ENCODE results near the gene SORCS1. TPM values are rescaled to one million over a fixed set of nuclear protein-coding genes. Genes with fewer than 3 reads are reported as not detected.

SORCS1 gene
- total RNA-seq, 2 donors from 2014 or later, result 0.23 to 14.4 TPM

GRCh38 chr10:106874604-106874889, 290.0 kb downstream of the SORCS1 start:
- intact Hi-C loops (cut with DNase I), result no loop called here
- H3K36me3 ChIP-seq, result no peaks in the 10 kb centered on the region
- TF ChIP-seq POLR2A (IDR thresholded peaks at IDR 0.05), result no peak
- no peak for TF ChIP-seq POLR2AphosphoS5 (IDR thresholded peaks at IDR 0.05)
- TF ChIP-seq, protein P1, sequence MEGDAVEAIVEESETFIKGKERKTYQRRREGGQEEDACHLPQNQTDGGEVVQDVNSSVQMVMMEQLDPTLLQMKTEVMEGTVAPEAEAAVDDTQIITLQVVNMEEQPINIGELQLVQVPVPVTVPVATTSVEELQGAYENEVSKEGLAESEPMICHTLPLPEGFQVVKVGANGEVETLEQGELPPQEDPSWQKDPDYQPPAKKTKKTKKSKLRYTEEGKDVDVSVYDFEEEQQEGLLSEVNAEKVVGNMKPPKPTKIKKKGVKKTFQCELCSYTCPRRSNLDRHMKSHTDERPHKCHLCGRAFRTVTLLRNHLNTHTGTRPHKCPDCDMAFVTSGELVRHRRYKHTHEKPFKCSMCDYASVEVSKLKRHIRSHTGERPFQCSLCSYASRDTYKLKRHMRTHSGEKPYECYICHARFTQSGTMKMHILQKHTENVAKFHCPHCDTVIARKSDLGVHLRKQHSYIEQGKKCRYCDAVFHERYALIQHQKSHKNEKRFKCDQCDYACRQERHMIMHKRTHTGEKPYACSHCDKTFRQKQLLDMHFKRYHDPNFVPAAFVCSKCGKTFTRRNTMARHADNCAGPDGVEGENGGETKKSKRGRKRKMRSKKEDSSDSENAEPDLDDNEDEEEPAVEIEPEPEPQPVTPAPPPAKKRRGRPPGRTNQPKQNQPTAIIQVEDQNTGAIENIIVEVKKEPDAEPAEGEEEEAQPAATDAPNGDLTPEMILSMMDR (IDR thresholded peaks at IDR 0.05), result no peak
- H3K9me3 ChIP-seq, result no peaks in the 10 kb centered on the region
- WGBS, result 90% methylated on average over 2 of the region's 2 CpGs
- no peaks in the 10 kb centered on the region for H3K4me1 ChIP-seq (replicated peaks)
- H3K27me3 ChIP-seq (replicated peaks; ENCODE audit: insufficient read depth), result no peaks in the 10 kb centered on the region
- no peak for DNase-seq (ENCODE audit: low spot score)
- no peak overlapping the region for H3K4me3 ChIP-seq
- H3K27ac ChIP-seq, result no peak overlapping the region

DNA sequence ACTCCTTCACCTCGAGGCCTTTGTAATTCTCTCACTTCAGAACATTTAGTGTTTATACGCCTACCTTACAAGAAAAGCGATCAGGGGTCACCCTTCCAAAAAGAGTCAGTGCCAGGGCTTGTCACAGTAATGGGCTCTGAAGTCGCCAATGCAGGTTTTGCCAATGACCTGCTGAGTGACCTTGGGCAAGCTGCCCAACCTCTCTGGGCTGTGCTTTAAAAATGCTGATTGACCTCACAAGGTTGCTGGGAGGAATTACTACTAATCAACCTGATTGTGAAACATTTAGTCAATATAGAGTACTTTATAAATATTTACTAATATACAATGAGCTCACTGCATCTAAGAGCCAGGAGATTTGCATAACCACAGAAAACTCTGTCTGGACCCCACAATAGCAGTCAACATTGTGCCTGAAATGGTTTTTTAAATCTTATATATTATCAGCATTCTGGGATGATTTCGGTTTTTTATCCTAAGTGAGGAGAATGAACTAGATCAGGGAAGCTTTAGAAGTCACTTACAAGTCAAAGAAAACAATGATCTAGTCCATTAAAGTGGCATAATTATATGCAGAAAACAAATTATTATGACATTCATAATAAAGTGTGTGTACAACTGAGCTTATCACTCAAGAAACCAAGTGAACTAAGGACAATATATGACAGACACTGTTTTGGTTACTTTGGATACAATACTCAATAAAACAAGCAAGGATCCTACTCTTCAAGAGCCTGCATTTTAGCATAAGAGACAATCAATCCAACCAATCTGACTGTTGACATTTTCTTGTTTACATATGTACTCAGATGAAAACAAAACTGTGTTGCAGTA, 290.5 kb downstream of the SORCS1 start:
- H3K4me3 ChIP-seq, result no peak overlapping the region
- H3K36me3 ChIP-seq, result no peaks in the 10 kb centered on the region
- H3K27ac ChIP-seq, result no peak overlapping the region
- H3K9me3 ChIP-seq, result no peaks in the 10 kb centered on the region
- no peaks in the 10 kb centered on the region for H3K4me1 ChIP-seq (replicated peaks)
- DNase-seq (ENCODE audit: low spot score), result no peak
- H3K27me3 ChIP-seq (replicated peaks; ENCODE audit: insufficient read depth), result no peaks in the 10 kb centered on the region
- no peak for TF ChIP-seq POLR2A (IDR thresholded peaks at IDR 0.05)
- TF ChIP-seq POLR2AphosphoS5 (IDR thresholded peaks at IDR 0.05), result no peak
- TF ChIP-seq, protein P1 (IDR thresholded peaks at IDR 0.05), result no peak
- WGBS, result 89% methylated on average over 5 of the region's 5 CpGs
- intact Hi-C loops (cut with DNase I), result no loop called here

DNA sequence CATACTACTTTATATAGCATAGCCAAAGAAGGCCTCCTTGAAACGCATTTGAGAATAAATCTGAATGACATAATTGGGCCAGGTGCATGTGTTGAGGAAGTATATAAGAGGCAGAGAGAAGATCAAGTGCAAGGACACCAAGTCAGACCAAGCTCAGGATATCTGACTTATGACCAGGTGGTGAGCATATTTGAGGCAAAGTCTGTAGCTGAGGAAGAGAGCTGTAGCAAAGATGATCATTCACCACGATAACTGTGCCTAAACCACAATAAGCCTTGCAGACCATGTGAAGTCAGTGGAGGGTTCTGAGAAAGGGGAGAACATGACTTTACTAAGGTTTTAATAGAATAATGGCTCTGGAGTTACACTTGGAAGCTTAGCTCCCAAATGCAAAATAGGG, 292.3 kb downstream of the SORCS1 start:
- Histone ChIP-seq H3K4me1 (replicated peaks) (no peaks in the 10 kb centered on the region), H3K27me3 (replicated peaks; ENCODE audit: insufficient read depth) (no peaks in the 10 kb centered on the region), H3K4me3 (no peak overlapping the region), H3K36me3 (no peaks in the 10 kb centered on the region), H3K27ac (no peak overlapping the region), H3K9me3 (no peaks in the 10 kb centered on the region)
- TF ChIP-seq POLR2A (IDR thresholded peaks at IDR 0.05), result no peak
- TF ChIP-seq POLR2AphosphoS5 (IDR thresholded peaks at IDR 0.05), result no peak
- TF ChIP-seq, protein P1 (IDR thresholded peaks at IDR 0.05), result no peak
- no peak for DNase-seq (ENCODE audit: low spot score)
- intact Hi-C loops (cut with DNase I), result no loop called here
- 75% methylated on average over 2 of the region's 2 CpGs for WGBS

GRCh38 chr10:106866244-106866845, 298.2 kb downstream of the SORCS1 start:
- no peak overlapping the region for H3K27ac ChIP-seq
- intact Hi-C loops (cut with DNase I), result no loop called here
- no peak for DNase-seq (ENCODE audit: low spot score)
- H3K4me3 ChIP-seq, result no peak overlapping the region
- no peaks in the 10 kb centered on the region for H3K9me3 ChIP-seq
- H3K27me3 ChIP-seq (replicated peaks; ENCODE audit: insufficient read depth), result no peaks in the 10 kb centered on the region
- no peaks in the 10 kb centered on the region for H3K36me3 ChIP-seq
- 85% methylated on average over 7 of the region's 7 CpGs for WGBS
- H3K4me1 ChIP-seq (replicated peaks), result no peaks in the 10 kb centered on the region
- TF ChIP-seq, protein P1 (IDR thresholded peaks at IDR 0.05), result no peak
- TF ChIP-seq POLR2AphosphoS5 (IDR thresholded peaks at IDR 0.05) (no peak), POLR2A (IDR thresholded peaks at IDR 0.05) (no peak)

GRCh38 chr10:106864031-106864430, 300.5 kb downstream of the SORCS1 start:
- Histone ChIP-seq H3K4me1 (replicated peaks) (no peaks in the 10 kb centered on the region), H3K36me3 (no peaks in the 10 kb centered on the region), H3K27ac (no peak overlapping the region), H3K4me3 (no peak overlapping the region), H3K9me3 (no peaks in the 10 kb centered on the region), H3K27me3 (replicated peaks; ENCODE audit: insufficient read depth) (no peaks in the 10 kb centered on the region)
- TF ChIP-seq, protein P1 (IDR thresholded peaks at IDR 0.05), result no peak
- TF ChIP-seq POLR2AphosphoS5 (IDR thresholded peaks at IDR 0.05) (no peak), POLR2A (IDR thresholded peaks at IDR 0.05) (no peak)
- no peak for DNase-seq (ENCODE audit: low spot score)
- intact Hi-C loops (cut with DNase I), result no loop called here
- 85% methylated on average over 8 of the region's 8 CpGs for WGBS

Data from prostate gland (tissue), 2 donors.